ENCODE results near the gene ZNF648.
"Not testable (repeated sequence)": the region's sequence is repeated elsewhere in the genome, so short reads cannot be mapped to it uniquely, and the experiment has no call there.

The ZNF648 gene

DNA sequence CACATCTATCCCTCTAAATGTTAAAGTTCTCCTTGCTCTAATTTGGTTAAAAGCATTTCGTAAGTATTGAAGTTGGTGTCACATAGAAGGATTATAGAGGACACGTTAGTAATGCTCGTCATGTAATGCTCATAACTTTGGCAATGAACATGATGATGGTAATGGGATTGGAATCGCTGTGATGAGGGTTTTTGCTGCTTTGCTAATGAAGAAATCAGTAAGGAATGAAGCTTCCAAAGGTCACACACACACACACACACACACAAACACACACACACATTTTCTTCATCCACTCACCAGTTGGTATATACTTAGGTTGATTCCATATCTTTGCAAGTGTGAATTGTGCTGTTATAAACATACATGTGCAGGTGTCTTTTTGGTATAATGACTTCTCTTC is 36.8 kb upstream of the ZNF648 start:
- DNase-seq (ENCODE audit: low read depth) = no peak

DNA sequence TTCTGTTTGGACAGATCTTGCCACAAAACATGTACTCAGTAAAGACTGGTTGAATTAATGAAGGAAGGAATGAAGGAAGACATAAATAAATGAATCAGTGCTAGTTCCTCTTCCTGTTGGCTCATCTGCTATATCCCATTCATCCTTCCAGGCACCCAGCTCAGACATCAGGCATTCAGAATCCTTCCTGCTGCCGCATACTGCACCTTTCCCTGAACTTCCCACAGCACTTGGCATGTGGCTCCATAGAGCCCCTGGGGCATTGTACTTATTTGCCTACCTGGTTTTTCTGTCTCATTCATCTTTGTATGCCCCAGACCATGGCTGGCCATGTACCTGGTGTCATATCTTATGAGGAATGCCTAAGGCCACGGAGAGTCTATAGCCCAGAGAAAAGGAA is 34.4 kb upstream of the ZNF648 start:
- DNase-seq (ENCODE audit: low read depth) = no peak
- TF ChIP-seq CTCF (conservative IDR thresholded peaks at IDR 0.05; ENCODE audit: low read length) = no peak
- no peak overlapping the region for H3K4me3 ChIP-seq (ENCODE audit: low read length)

More for the DNA sequence above, 36.8 kb upstream of the ZNF648 start:
- no peak overlapping the region for H3K4me3 ChIP-seq (ENCODE audit: low read length)
- TF ChIP-seq CTCF (conservative IDR thresholded peaks at IDR 0.05; ENCODE audit: low read length) = no peak

- not testable (repeated sequence) for DNase-seq (ENCODE audit: low read depth); H3K4me3 ChIP-seq (ENCODE audit: low read length)
Observed at GRCh38 chr1:182094514-182095005, 33.0 kb upstream of the ZNF648 start.

DNA sequence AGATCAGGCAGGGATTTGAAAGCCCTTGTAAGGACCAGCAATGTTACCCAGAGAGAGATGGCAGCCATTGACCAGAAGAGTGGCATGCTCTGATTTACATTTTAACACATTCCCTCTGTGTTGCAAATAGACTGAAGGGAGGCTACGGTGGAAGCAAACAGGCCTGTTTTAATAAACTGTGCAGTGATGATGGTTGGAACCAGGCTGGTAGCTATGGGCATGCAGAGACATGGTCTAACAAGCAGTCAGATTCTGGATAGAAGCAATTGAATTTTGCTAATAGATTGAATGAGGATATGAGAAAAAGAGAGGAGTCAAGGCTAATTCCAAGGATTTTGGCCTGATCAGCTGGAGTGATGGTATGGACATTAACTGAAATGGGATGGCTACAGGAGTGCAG is 32.3 kb upstream of the ZNF648 start:
- H3K4me3 ChIP-seq (ENCODE audit: low read length) = no peak overlapping the region
- no peak for TF ChIP-seq CTCF (conservative IDR thresholded peaks at IDR 0.05; ENCODE audit: low read length)
- DNase-seq (ENCODE audit: low read depth) = no peak

GRCh38 chr1:182092336-182092735 is 30.8 kb upstream of the ZNF648 start:
- no peak for DNase-seq (ENCODE audit: low read depth)
- no peak overlapping the region for H3K4me3 ChIP-seq (ENCODE audit: low read length)
- no peak for TF ChIP-seq CTCF (conservative IDR thresholded peaks at IDR 0.05; ENCODE audit: low read length)

GRCh38 chr1:182091083-182091482 is 29.6 kb upstream of the ZNF648 start:
- H3K4me3 ChIP-seq (ENCODE audit: low read length) = no peak overlapping the region
- no peak for TF ChIP-seq CTCF (conservative IDR thresholded peaks at IDR 0.05; ENCODE audit: low read length)
- no peak for DNase-seq (ENCODE audit: low read depth)

GRCh38 chr1:182087719-182088350 is 26.3 kb upstream of the ZNF648 start:
- no peak for TF ChIP-seq CTCF (conservative IDR thresholded peaks at IDR 0.05; ENCODE audit: low read length)
- no peak overlapping the region for H3K4me3 ChIP-seq (ENCODE audit: low read length)
- DNase-seq (ENCODE audit: low read depth) = no peak

All from AG10803 (cell line).